LNCaP clone FGC (cell line): ENCODE measurements around the gene TOR2A.

Experiments used
- DNase-seq: peaks from one replicate; pipeline ENCODE4 v3.0.0-alpha.2; 2011; ENCODE audit warnings: low read depth
- H3K4me3 ChIP-seq: 2 replicates; pipeline ENCODE4 v1.5.1; 2011; ENCODE audit warnings: mild to moderate bottlenecking, low read depth, low read length, control low read depth
- CTCF ChIP-seq: IDR thresholded peaks from 2 replicates; pipeline ENCODE4 v1.5.1; 2012; ENCODE audit warnings: mild to moderate bottlenecking; ENCODE audit not compliant: control insufficient read depth, insufficient read depth; ENCODE audit errors: extremely low read depth

The TOR2A gene

GRCh38 chr9:127707766-127708165 is 27.3 kb downstream of the TOR2A start:
- no peak for DNase-seq
- 0 out of 2 replicates have a peak, but pooled peaks have one; percentile 5 for TF ChIP-seq CTCF
- no peak overlapping the region for H3K4me3 ChIP-seq

GRCh38 chr9:127706836-127707241 is 28.3 kb downstream of the TOR2A start, which contains the start of gene CFAP157:
Gene CFAP157, plus strand, starts transcription at chr9:127706988. Its CDS starts 44 bp downstream, at chr9:127707032.
- no peak for TF ChIP-seq CTCF
- DNase-seq = no peak
- H3K4me3 ChIP-seq = no peak within 1 kb of the TSS

DNA sequence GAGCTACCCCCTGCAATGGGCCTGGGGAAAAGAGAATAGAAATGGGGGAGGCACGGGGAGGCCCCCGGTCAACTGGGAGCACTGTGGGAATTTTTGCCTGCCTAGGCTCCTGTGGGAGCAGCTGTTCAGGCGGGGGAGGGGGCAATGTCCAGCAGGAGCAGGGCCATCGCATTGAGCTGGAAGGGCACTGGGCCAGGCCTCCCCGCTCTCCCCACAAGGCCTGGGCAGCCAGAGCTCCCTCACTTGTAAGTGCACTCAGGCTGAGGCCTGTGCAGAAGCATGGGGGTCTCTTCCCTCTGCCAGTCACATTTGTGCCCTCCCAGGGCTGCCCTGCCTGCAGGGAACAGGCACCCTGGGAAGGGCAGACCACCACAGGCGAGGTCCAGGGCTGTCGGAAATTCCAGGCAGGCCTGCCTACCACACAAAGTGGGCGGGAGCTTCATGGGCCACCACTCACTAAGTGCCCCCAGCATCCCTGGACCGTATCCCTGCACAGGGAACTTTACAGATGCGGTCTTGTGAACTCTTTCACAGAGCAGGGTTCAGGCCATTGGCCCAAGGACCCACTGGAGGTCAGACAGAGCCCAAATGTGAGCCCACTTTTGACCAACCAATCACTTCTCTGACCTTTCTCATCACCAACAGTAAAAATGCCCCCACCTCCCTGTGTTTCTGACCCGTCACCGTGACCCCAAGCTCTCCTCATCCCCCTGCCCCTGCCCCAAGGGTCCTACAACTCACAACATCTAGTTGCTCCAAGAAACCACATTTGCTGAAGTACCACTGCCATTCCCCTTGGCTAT is 29.3 kb downstream of the TOR2A start:
- no peak for TF ChIP-seq CTCF
- no peak for DNase-seq
- H3K4me3 ChIP-seq = no peak overlapping the region

GRCh38 chr9:127703289-127703946 is 31.7 kb downstream of the TOR2A start:
- no peak for DNase-seq
- no peak for TF ChIP-seq CTCF
- H3K4me3 ChIP-seq = no peak overlapping the region

DNA sequence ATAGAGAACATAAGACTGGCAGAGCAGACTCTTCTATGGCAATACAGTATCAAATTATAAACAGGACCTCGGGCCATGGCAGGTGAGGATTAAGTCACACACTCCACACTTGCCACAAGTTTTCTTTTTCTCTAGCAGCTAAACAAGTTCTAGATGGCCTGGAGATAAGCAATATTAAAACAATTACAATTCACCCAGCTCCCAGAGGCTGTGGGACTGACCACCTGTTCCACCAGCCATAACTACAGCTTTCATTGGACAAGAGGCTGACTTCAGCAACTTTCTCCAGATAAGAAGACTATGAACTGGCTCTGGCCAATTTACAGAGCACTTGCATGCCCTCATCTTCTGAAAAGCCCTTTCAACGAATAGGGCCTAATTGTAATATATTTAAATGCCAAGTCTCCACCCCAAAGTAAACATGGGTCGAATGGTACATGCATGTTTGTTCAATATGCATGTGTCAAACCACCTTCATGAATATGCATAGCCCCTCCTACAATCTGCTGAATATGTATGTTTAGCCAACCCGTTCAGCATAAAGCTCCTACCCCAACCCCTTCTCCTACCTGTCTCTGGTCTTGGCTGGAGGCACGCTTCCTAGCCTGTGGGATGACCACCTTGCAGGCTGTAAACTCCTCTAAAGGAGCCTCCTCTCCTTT is 34.4 kb downstream of the TOR2A start:
- no peak for TF ChIP-seq CTCF
- no peak overlapping the region for H3K4me3 ChIP-seq
- DNase-seq = peak; percentile 25

DNA sequence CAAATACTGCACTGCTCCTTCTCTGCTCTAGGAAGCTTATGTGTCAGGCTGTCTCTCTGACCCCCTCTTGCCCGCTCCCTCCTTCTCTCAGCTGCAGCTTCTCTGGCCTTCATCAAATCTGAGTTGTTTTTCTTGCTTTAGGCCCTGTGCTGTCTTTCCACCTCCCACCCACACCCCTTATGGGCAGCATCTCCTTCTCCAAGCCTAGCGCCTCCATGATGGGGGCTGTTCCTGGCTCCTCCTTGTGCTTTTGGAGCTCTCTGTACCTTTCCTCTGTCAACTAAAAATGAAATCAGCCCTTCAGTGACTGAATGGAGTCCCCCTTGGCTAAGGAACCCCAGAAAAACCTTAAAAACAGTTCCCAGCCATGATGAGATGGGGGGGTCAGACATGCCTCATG is 35.0 kb downstream of the TOR2A start:
- H3K4me3 ChIP-seq = no peak overlapping the region
- TF ChIP-seq CTCF = no peak
- no peak for DNase-seq
